AG04450 (cell line): ENCODE data around the gene IL9. TPM values are rescaled to one million over a fixed set of nuclear protein-coding genes. Genes with fewer than 3 reads are reported as not detected.
"Not testable (repeated sequence)": the region's sequence is repeated elsewhere in the genome, so short reads cannot be mapped to it uniquely, and the experiment has no call there.

ENCODE experiments used
- CTCF ChIA-PET: fragments of 300-600, 350-600 bp; formaldehyde crosslinking; extraction: SDS; loops from one replicate; lab custom pipeline; 2022; ENCODE audit warnings: antibody characterized with exemption, inconsistent platforms; lab: Charles Lee
- POLR2A ChIA-PET: fragments of 350-600 bp; formaldehyde crosslinking; extraction: SDS; loops from one replicate; lab custom pipeline; 2021; ENCODE audit warnings: antibody characterized with exemption, inconsistent platforms; lab: Yijun Ruan, JAX
- DNase-seq: peaks from one replicate; pipeline ENCODE4 v3.0.0-alpha.2; 2011; ENCODE audit warnings: low read depth, low spot score
- H3K27ac ChIP-seq: one replicate; pipeline ENCODE4 v1.5.1; 2012; ENCODE audit warnings: low read depth, low read length, control low read depth
- H3K27me3 ChIP-seq: one replicate; pipeline ENCODE4 v1.6.0; 2012; ENCODE audit warnings: low read length; ENCODE audit not compliant: control insufficient read depth, insufficient read depth
- H3K4me3 ChIP-seq: 2 replicates; pipeline ENCODE4 v1.5.1; 2011; ENCODE audit warnings: mild to moderate bottlenecking, low read depth, low read length, control low read depth
- H3K9me3 ChIP-seq: 2 replicates; pipeline ENCODE4 v1.5.1; 2012; ENCODE audit warnings: low read length; ENCODE audit not compliant: control insufficient read depth, insufficient read depth
- CTCF ChIP-seq: IDR thresholded peaks from 2 replicates; pipeline ENCODE4 v1.5.1; 2011; ENCODE audit warnings: low read depth, low read length, control low read depth, inconsistent platforms
- polyA plus RNA-seq: library from polyadenylated mRNA; depleted of rRNA; stranded (reverse); fragments of >200 nt; gene quantifications from 2 replicates; pipeline ENCODE4 v1.2.3, GENCODE V29; 2011

IL9 gene
- polyA plus RNA-seq, 1 experiment = not detected

DNA sequence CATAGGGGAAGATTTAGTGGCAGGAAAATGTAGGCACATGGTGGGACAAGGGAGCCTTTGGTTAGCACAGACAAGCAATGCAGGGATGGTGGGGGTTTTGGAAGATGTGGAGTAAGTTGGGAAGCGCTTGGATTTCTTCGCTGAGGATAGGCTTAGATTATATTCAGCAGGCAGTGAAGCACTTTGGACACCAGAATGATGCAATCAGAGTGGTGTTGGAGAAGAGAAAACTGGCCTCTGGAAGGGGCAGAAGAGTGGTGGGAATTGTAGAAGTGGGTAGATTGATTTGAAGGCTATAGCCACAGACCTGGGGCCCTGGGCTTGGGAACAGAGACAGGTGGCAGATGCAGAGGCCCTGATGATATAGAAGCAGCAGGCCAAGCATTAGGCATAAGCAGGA is 32.9 kb downstream of the IL9 start:
- peaks cover 5% of the 10 kb centered on the region for H3K27me3 ChIP-seq
- CTCF ChIA-PET = no interaction called here
- no peak for TF ChIP-seq CTCF

DNA sequence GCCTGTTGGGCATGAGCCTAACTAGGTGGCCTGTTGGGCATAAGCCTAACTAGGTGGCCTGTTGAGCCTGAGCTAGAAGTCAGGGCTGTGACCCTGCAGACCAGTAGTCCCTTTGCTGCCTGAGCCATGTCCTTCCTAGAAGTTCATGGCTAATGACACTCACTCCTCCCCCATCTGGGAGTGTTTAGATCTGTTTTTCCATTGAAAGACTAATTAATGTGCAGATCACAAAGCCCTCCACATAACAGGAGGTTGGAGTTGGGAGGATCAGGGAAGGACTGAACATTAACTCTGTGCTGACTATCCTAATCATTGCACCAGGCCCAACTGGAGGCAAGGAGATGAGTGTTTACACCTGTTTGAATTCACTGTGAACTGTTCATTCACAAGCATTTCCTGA is 33.6 kb downstream of the IL9 start:
- CTCF ChIA-PET = no interaction called here
- no peaks in the 10 kb centered on the region for H3K9me3 ChIP-seq

More for the DNA sequence above, 32.9 kb downstream of the IL9 start:
- Histone ChIP-seq H3K9me3 (no peaks in the 10 kb centered on the region), H3K27ac (no peak overlapping the region), H3K4me3 (no peak overlapping the region)
- DNase-seq = no peak
- POLR2A ChIA-PET = no interaction called here

GRCh38 chr5:135861641-135862040 is 34.0 kb downstream of the IL9 start:
- ChIA-PET CTCF (no interaction called here), POLR2A (no interaction called here)
- no peak overlapping the region for H3K4me3 ChIP-seq
- no peak for TF ChIP-seq CTCF
- H3K9me3 ChIP-seq = no peaks in the 10 kb centered on the region
- H3K27ac ChIP-seq = no peak overlapping the region
- peaks cover 5% of the 10 kb centered on the region for H3K27me3 ChIP-seq
- no peak for DNase-seq

More for the DNA sequence above, 33.6 kb downstream of the IL9 start:
- no peak for DNase-seq
- no peak for TF ChIP-seq CTCF
- no peak overlapping the region for H3K27ac ChIP-seq
- POLR2A ChIA-PET = no interaction called here
- H3K27me3 ChIP-seq = peaks cover 5% of the 10 kb centered on the region
- no peak overlapping the region for H3K4me3 ChIP-seq

DNA sequence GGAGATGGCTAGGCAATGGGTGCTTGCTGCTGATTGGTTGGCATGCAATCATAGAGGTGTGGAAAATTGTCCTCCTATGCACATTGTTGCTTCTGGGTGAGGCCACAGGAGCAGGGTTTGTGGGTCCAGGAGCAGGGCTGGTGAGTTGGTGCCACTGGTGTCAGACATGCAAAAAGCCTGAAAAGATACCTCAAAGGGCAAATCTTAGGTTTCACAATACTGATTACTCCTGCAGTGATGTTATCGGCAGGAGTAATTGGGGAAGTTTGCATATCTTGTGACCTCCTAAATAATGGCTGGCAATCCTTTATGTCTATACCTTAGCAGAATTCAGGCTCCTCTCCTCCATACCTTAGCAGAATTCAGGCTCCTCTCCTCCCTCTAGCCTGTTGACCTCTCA is 36.0 kb downstream of the IL9 start:
- Histone ChIP-seq H3K27me3 (peaks cover 3% of the 10 kb centered on the region), H3K4me3 (no peak overlapping the region), H3K27ac (no peak overlapping the region), H3K9me3 (no peaks in the 10 kb centered on the region)
- DNase-seq = no peak
- POLR2A ChIA-PET = no interaction called here
- no peak for TF ChIP-seq CTCF
- CTCF ChIA-PET = no interaction called here

DNA sequence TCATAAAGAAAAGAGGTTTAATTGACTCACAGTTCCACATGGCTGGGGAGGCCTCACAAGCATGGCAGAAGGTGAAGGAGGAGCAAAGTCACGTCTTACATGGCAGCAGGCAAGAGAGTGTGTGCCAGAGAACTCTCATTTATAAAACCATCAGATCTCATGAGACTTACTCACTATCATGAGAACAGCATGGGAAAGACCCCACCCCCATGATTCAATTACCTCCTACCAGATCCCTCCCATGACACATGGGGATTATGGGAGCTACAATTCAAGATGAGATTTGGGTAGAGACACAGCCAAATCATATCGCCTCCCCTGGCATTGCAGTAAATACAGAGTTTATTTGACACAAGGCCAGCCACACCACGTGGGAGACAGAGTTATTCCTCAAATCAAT is 36.5 kb downstream of the IL9 start:
- DNase-seq, H3K27ac ChIP-seq, CTCF ChIA-PET: not testable (repeated sequence)

More for the DNA sequence above, 36.5 kb downstream of the IL9 start:
- H3K9me3 ChIP-seq, H3K4me3 ChIP-seq, POLR2A ChIA-PET, H3K27me3 ChIP-seq: not testable (repeated sequence)
